IPS DF 4.7 (cell line): Measurements from ENCODE around the gene SZT2.

Source experiments
- DNase-seq: peaks from one replicate; pipeline ENCODE4 v3.0.0-alpha.2; 2013; ENCODE audit warnings: low spot score; ENCODE audit errors: extremely low read depth

SZT2 gene

GRCh38 chr1:43422995-43423671 lies 33.4 kb downstream of the SZT2 start:
- DNase-seq, result no peak

- no peak for DNase-seq
Measured at GRCh38 chr1:43423672-43424550, 34.2 kb downstream of the SZT2 start.

- DNase-seq, result no peak
Measured at GRCh38 chr1:43425045-43425444, 35.3 kb downstream of the SZT2 start.

- no peak for DNase-seq
Measured at GRCh38 chr1:43426221-43426620, 36.5 kb downstream of the SZT2 start.

- DNase-seq, result no peak
Measured at GRCh38 chr1:43427524-43427923, 37.8 kb downstream of the SZT2 start.

- DNase-seq, result no peak
Measured at GRCh38 chr1:43427941-43428340, 38.2 kb downstream of the SZT2 start.

GRCh38 chr1:43430831-43431230 lies 41.1 kb downstream of the SZT2 start:
- DNase-seq, result no peak

GRCh38 chr1:43431676-43432075 lies 42.0 kb downstream of the SZT2 start:
- DNase-seq, result no peak

GRCh38 chr1:43432171-43432860 lies 42.6 kb downstream of the SZT2 start:
- DNase-seq, result no peak

GRCh38 chr1:43432907-43433306 lies 43.2 kb downstream of the SZT2 start:
- DNase-seq, result no peak

- DNase-seq, result no peak
Measured at GRCh38 chr1:43434256-43434655, 44.6 kb downstream of the SZT2 start.

- DNase-seq, result no peak
Measured at GRCh38 chr1:43435146-43436145, 45.7 kb downstream of the SZT2 start.

GRCh38 chr1:43436371-43436770 lies 46.7 kb downstream of the SZT2 start:
- no peak for DNase-seq

- DNase-seq, result no peak
Measured at GRCh38 chr1:43437031-43437973, 47.6 kb downstream of the SZT2 start.

GRCh38 chr1:43438006-43438405 lies 48.3 kb downstream of the SZT2 start:
- no peak for DNase-seq

GRCh38 chr1:43438576-43438952 lies 48.9 kb downstream of the SZT2 start:
- DNase-seq, result no peak

GRCh38 chr1:43438953-43439581 lies 49.4 kb downstream of the SZT2 start:
- no peak for DNase-seq

- no peak for DNase-seq
Measured at GRCh38 chr1:43439781-43440180, 50.1 kb downstream of the SZT2 start.

- DNase-seq, result no peak
Measured at GRCh38 chr1:43440358-43440757, 50.7 kb downstream of the SZT2 start.
